ENCODE measurements around the gene HERC6.

- TF ChIP-seq, protein P1, sequence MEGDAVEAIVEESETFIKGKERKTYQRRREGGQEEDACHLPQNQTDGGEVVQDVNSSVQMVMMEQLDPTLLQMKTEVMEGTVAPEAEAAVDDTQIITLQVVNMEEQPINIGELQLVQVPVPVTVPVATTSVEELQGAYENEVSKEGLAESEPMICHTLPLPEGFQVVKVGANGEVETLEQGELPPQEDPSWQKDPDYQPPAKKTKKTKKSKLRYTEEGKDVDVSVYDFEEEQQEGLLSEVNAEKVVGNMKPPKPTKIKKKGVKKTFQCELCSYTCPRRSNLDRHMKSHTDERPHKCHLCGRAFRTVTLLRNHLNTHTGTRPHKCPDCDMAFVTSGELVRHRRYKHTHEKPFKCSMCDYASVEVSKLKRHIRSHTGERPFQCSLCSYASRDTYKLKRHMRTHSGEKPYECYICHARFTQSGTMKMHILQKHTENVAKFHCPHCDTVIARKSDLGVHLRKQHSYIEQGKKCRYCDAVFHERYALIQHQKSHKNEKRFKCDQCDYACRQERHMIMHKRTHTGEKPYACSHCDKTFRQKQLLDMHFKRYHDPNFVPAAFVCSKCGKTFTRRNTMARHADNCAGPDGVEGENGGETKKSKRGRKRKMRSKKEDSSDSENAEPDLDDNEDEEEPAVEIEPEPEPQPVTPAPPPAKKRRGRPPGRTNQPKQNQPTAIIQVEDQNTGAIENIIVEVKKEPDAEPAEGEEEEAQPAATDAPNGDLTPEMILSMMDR (conservative IDR thresholded peaks at IDR 0.05) = peak; percentile 66; the same call in 1 of the 2 replicates
- no peak for TF ChIP-seq EZH2 (IDR thresholded peaks at IDR 0.05; ENCODE audit: low read depth)
Observed at GRCh38 chr4:88378691-88379559, at the start of gene HERC6.
